HL-60/S4 treated with phorbol 12-myristate 13-acetate at 8.2 ng/mL for 4 days and 3 days (cell line): ENCODE results near the gene MAD1L1.

ENCODE experiments used
- in situ Hi-C: fragments of 300-500 bp; cut with MboI; formaldehyde crosslinking; loops from 2 replicates; pipeline ENCODE4 v1.15.0; 2022; ENCODE audit warnings: low sequenced_read_pairs

MAD1L1 gene

GRCh38 chr7:2219606-2220005 lies 13.1 kb downstream of the MAD1L1 start:
- in situ Hi-C loops = loop anchor here (25.0 kb wide), 1 partner anchor 432 kb away; no protein-coding TSS in a partner anchor

- in situ Hi-C loops = loop anchor here (25.0 kb wide), 1 partner anchor 432 kb away; no protein-coding TSS in a partner anchor
These were observed 13.6 kb downstream of the MAD1L1 start for GRCh38 chr7:2219136-2219535.

- in situ Hi-C loops = loop anchor here (25.0 kb wide), 1 partner anchor 431 kb away; no protein-coding TSS in a partner anchor
These were observed 14.3 kb downstream of the MAD1L1 start for GRCh38 chr7:2218444-2218785.

- in situ Hi-C loops = loop anchor here (25.0 kb wide), 1 partner anchor 431 kb away; no protein-coding TSS in a partner anchor
These were observed 14.9 kb downstream of the MAD1L1 start for GRCh38 chr7:2217716-2218443.

- in situ Hi-C loops = loop anchor here (25.0 kb wide), 1 partner anchor 430 kb away; no protein-coding TSS in a partner anchor
These were observed 15.5 kb downstream of the MAD1L1 start for GRCh38 chr7:2217206-2217605.

- in situ Hi-C loops = loop anchor here (25.0 kb wide), 1 partner anchor 429 kb away; no protein-coding TSS in a partner anchor
These were observed 16.9 kb downstream of the MAD1L1 start for GRCh38 chr7:2215851-2216250.

GRCh38 chr7:2214636-2215035 lies 18.1 kb downstream of the MAD1L1 start:
- in situ Hi-C loops = loop anchor here (25.0 kb wide), 1 partner anchor 427 kb away; no protein-coding TSS in a partner anchor

- in situ Hi-C loops = loop anchor here (25.0 kb wide), 1 partner anchor 426 kb away; no protein-coding TSS in a partner anchor
These were observed 19.1 kb downstream of the MAD1L1 start for GRCh38 chr7:2213551-2214215.

GRCh38 chr7:2212906-2213305 lies 19.8 kb downstream of the MAD1L1 start:
- in situ Hi-C loops = loop anchor here (25.0 kb wide), 1 partner anchor 426 kb away; no protein-coding TSS in a partner anchor

GRCh38 chr7:2211926-2212325 lies 20.8 kb downstream of the MAD1L1 start:
- in situ Hi-C loops = loop anchor here (25.0 kb wide), 1 partner anchor 425 kb away; no protein-coding TSS in a partner anchor

- in situ Hi-C loops = loop anchor here (25.0 kb wide), 1 partner anchor 424 kb away; no protein-coding TSS in a partner anchor
These were observed 21.4 kb downstream of the MAD1L1 start for GRCh38 chr7:2211259-2211880.

GRCh38 chr7:2210551-2211258 lies 22.0 kb downstream of the MAD1L1 start:
- in situ Hi-C loops = loop anchor here (25.0 kb wide), 1 partner anchor 423 kb away; no protein-coding TSS in a partner anchor

GRCh38 chr7:2209961-2210323 lies 22.8 kb downstream of the MAD1L1 start:
- in situ Hi-C loops = loop anchor here (25.0 kb wide), 1 partner anchor 423 kb away; no protein-coding TSS in a partner anchor

GRCh38 chr7:2209146-2209960 lies 23.4 kb downstream of the MAD1L1 start:
- in situ Hi-C loops = loop anchor here (25.0 kb wide), 1 partner anchor 422 kb away; no protein-coding TSS in a partner anchor

GRCh38 chr7:2208712-2209111 lies 24.0 kb downstream of the MAD1L1 start:
- in situ Hi-C loops = loop anchor here (25.0 kb wide), 1 partner anchor 421 kb away; no protein-coding TSS in a partner anchor

- in situ Hi-C loops = loop anchor here (25.0 kb wide), 1 partner anchor 418 kb away; no protein-coding TSS in a partner anchor
These were observed 27.5 kb downstream of the MAD1L1 start for GRCh38 chr7:2205036-2205780.

GRCh38 chr7:2204446-2204845 lies 28.3 kb downstream of the MAD1L1 start:
- in situ Hi-C loops = loop anchor here (25.0 kb wide), 1 partner anchor 417 kb away; no protein-coding TSS in a partner anchor

- in situ Hi-C loops = loop anchor here (25.0 kb wide), 1 partner anchor 417 kb away; no protein-coding TSS in a partner anchor
These were observed 28.9 kb downstream of the MAD1L1 start for GRCh38 chr7:2203766-2204300.
